ENCODE measurements around the gene MSL3B.

MSL3B gene

GRCh38 chr2:233822101-233822771 is 46.0 kb downstream of the MSL3B start:
- no peak for DNase-seq
- H3K27ac Mint-ChIP-seq, result no peak overlapping the region
- H3K4me1 Mint-ChIP-seq, result no peaks in the 10 kb centered on the region
- no peak overlapping the region for H3K4me3 Mint-ChIP-seq
- peaks cover 0 to 2% of the 10 kb centered on the region in 2 donors for H3K9me3 Mint-ChIP-seq
- peaks cover 2 to 6% of the 10 kb centered on the region in 2 donors for H3K27me3 Mint-ChIP-seq
- H3K36me3 Mint-ChIP-seq, result no peaks in the 10 kb centered on the region
- ATAC-seq (replicated peaks), result no peak

GRCh38 chr2:233821709-233822100 is 46.5 kb downstream of the MSL3B start:
- Mint-ChIP-seq H3K27me3 (peaks cover 6 to 9% of the 10 kb centered on the region in 2 donors), H3K9me3 (peaks cover 0 to 2% of the 10 kb centered on the region in 2 donors), H3K4me1 (no peaks in the 10 kb centered on the region), H3K36me3 (no peaks in the 10 kb centered on the region), H3K27ac (no peak overlapping the region), H3K4me3 (no peak overlapping the region)
- ATAC-seq (replicated peaks), result no peak
- no peak for DNase-seq

GRCh38 chr2:233821196-233821595 is 47.0 kb downstream of the MSL3B start:
- DNase-seq (no peak), ATAC-seq (replicated peaks) (no peak)
- Mint-ChIP-seq H3K27me3 (peaks cover 9 to 11% of the 10 kb centered on the region in 2 donors), H3K4me3 (no peak overlapping the region), H3K4me1 (no peaks in the 10 kb centered on the region), H3K9me3 (peaks cover 0 to 1% of the 10 kb centered on the region in 2 donors), H3K27ac (no peak overlapping the region), H3K36me3 (no peaks in the 10 kb centered on the region)

- DNase-seq (no peak), ATAC-seq (replicated peaks) (no peak)
- Mint-ChIP-seq H3K27me3 (peaks cover 9 to 14% of the 10 kb centered on the region in 2 donors), H3K36me3 (no peaks in the 10 kb centered on the region), H3K4me3 (no peak overlapping the region), H3K4me1 (no peaks in the 10 kb centered on the region), H3K9me3 (no peaks in the 10 kb centered on the region), H3K27ac (no peak overlapping the region)
Measured at GRCh38 chr2:233820774-233821105, 47.4 kb downstream of the MSL3B start.

- H3K4me1 Mint-ChIP-seq, result no peaks in the 10 kb centered on the region
- no peak overlapping the region for H3K27ac Mint-ChIP-seq
- H3K4me3 Mint-ChIP-seq, result no peak overlapping the region
- no peaks in the 10 kb centered on the region for H3K36me3 Mint-ChIP-seq
- peaks cover 9 to 14% of the 10 kb centered on the region in 2 donors for H3K27me3 Mint-ChIP-seq
- no peak for DNase-seq
- ATAC-seq (replicated peaks), result no peak
- no peaks in the 10 kb centered on the region for H3K9me3 Mint-ChIP-seq
Measured at GRCh38 chr2:233819884-233820773, 48.1 kb downstream of the MSL3B start.

GRCh38 chr2:233818639-233819621 is 49.3 kb downstream of the MSL3B start:
- no peaks in the 10 kb centered on the region for H3K4me1 Mint-ChIP-seq
- H3K36me3 Mint-ChIP-seq, result no peaks in the 10 kb centered on the region
- DNase-seq, result no peak
- H3K27me3 Mint-ChIP-seq, result peaks cover 9 to 26% of the 10 kb centered on the region in 2 donors
- no peak overlapping the region for H3K27ac Mint-ChIP-seq
- no peak overlapping the region for H3K4me3 Mint-ChIP-seq
- peaks cover 0 to under 1% of the 10 kb centered on the region in 2 donors for H3K9me3 Mint-ChIP-seq
- ATAC-seq (replicated peaks), result no peak

- H3K27me3 Mint-ChIP-seq, result peaks cover 9 to 29% of the 10 kb centered on the region in 2 donors
- H3K27ac Mint-ChIP-seq, result no peak overlapping the region
Measured at GRCh38 chr2:233817995-233818638, 50.1 kb downstream of the MSL3B start.

GRCh38 chr2:233817361-233817911 is 50.8 kb downstream of the MSL3B start:
- no peaks in the 10 kb centered on the region for H3K4me1 Mint-ChIP-seq
- ATAC-seq (replicated peaks), result no peak
- no peak overlapping the region for H3K4me3 Mint-ChIP-seq
- no peaks in the 10 kb centered on the region for H3K36me3 Mint-ChIP-seq
- H3K27ac Mint-ChIP-seq, result no peak overlapping the region
- peaks cover 0 to 2% of the 10 kb centered on the region in 2 donors for H3K9me3 Mint-ChIP-seq
- no peak for DNase-seq
- peaks cover 9 to 29% of the 10 kb centered on the region in 2 donors for H3K27me3 Mint-ChIP-seq

More at GRCh38 chr2:233817995-233818638, 50.1 kb downstream of the MSL3B start:
- no peaks in the 10 kb centered on the region for H3K36me3 Mint-ChIP-seq
- H3K9me3 Mint-ChIP-seq, result peaks cover 0 to 2% of the 10 kb centered on the region in 2 donors
- no peaks in the 10 kb centered on the region for H3K4me1 Mint-ChIP-seq
- DNase-seq, result no peak
- ATAC-seq (replicated peaks), result no peak
- H3K4me3 Mint-ChIP-seq, result no peak overlapping the region

- ATAC-seq (replicated peaks), result no peak
- Mint-ChIP-seq H3K27me3 (peaks cover 13 to 29% of the 10 kb centered on the region in 2 donors), H3K4me1 (no peaks in the 10 kb centered on the region), H3K36me3 (no peaks in the 10 kb centered on the region), H3K27ac (no peak overlapping the region), H3K4me3 (no peak overlapping the region), H3K9me3 (peaks cover 0 to 2% of the 10 kb centered on the region in 2 donors)
- DNase-seq, result no peak
Measured at GRCh38 chr2:233816771-233817170, 51.4 kb downstream of the MSL3B start.

GRCh38 chr2:233816334-233816733 is 51.9 kb downstream of the MSL3B start:
- peaks cover 13 to 32% of the 10 kb centered on the region in 2 donors for H3K27me3 Mint-ChIP-seq
- H3K36me3 Mint-ChIP-seq, result no peaks in the 10 kb centered on the region
- H3K9me3 Mint-ChIP-seq, result peaks cover 0 to 2% of the 10 kb centered on the region in 2 donors
- no peak for ATAC-seq (replicated peaks)
- no peak overlapping the region for H3K4me3 Mint-ChIP-seq
- DNase-seq, result no peak
- H3K4me1 Mint-ChIP-seq, result no peaks in the 10 kb centered on the region
- H3K27ac Mint-ChIP-seq, result no peak overlapping the region

- Mint-ChIP-seq H3K27ac (no peak overlapping the region), H3K36me3 (no peaks in the 10 kb centered on the region), H3K9me3 (peaks cover 0 to 2% of the 10 kb centered on the region in 2 donors), H3K4me1 (no peaks in the 10 kb centered on the region), H3K27me3 (peaks cover 16 to 36% of the 10 kb centered on the region in 2 donors), H3K4me3 (no peak overlapping the region)
- DNase-seq, result no peak
- no peak for ATAC-seq (replicated peaks)
Measured at GRCh38 chr2:233815861-233816260, 52.3 kb downstream of the MSL3B start.

Measured in stimulated activated naive B cell treated with anti-CD40 and anti-IgM and Interleukin-4, amounts not matched to agents 10 μg/mL and 1 μg/mL and 100 μg/mL, for 72 hours (primary cell).